SU-DHL-6 (cell line): Measurements from ENCODE around the gene LHX2.

Experiments used
- CTCF ChIP-seq: fragments of 200-600 bp; sonication (generic); IDR thresholded peaks from one replicate; pipeline ENCODE4 v1.5.1; 2017; ENCODE audit warnings: antibody characterized with exemption, mild to moderate bottlenecking, low read length, moderate library complexity; ENCODE audit not compliant: insufficient read depth, poor library complexity, severe bottlenecking
- EZH2phosphoT487 ChIP-seq: fragments of 200-600 bp; sonication (generic), shearing (Covaris generic); conservative IDR thresholded peaks from 2 replicates; pipeline ENCODE4 v1.6.1; 2018; ENCODE audit warnings: mild to moderate bottlenecking, antibody characterized with exemption, low read length, moderate library complexity, mixed read lengths

DNA sequence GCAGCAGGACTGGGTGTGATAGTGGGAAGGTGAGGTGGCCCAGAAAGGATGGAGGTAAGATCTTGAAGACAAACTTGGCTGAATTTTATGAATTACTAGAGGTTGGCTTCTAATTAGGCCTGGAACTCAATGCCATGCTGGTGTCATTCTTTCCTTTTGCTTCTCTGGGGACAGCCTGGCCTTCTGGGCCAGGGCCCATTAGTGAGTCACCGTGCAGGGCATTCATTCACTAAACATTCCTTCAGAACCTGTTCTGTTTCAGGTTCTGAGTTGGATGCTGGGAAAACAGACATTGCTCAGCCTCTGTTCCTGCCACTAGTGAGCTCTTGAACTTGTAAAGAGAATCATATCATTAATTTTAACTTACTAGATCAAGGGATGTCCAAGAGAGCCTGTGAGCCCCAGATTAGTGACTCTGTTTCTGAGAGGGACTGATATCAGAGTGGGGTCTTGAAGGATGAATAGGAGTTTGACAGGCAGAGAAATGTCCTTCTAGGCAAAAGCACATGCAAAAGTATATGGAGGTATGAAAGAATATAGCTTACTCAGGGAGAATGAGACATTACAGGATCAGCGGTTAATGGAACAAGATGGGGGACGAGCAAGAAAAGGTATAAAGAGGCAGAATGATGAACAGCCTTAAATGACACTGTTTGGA lies 66.5 kb downstream of the LHX2 start:
- TF ChIP-seq CTCF (no peak), EZH2phosphoT487 (no peak)
